SK-N-SH treated with all-trans-retinoic acid at 6 μM for 48 hours (cell line): ENCODE results near the gene NDC80.

Experiments
- ARNTL ChIP-seq: fragments of 450-650 bp; formaldehyde crosslinking; IDR thresholded peaks from 2 replicates; pipeline ENCODE4 v1.5.0; 2020; ENCODE audit warnings: low read depth, mild to moderate bottlenecking, moderate library complexity, borderline replicate concordance
- BACH2 ChIP-seq: fragments of 250-450 bp; sonication (Bioruptor Pico); IDR thresholded peaks from 2 replicates; pipeline ENCODE4 v1.9.0; 2021; ENCODE audit warnings: mild to moderate bottlenecking, borderline replicate concordance
- CSRNP3 ChIP-seq: fragments of 250-450 bp; sonication (Bioruptor Pico); IDR thresholded peaks from 2 replicates; pipeline ENCODE4 v1.5.1; 2021; ENCODE audit warnings: mild to moderate bottlenecking, moderate library complexity
- PPARA ChIP-seq: fragments of 250-450 bp; sonication (Bioruptor Pico); IDR thresholded peaks from 2 replicates; pipeline ENCODE4 v1.5.0; 2020; ENCODE audit warnings: mild to moderate bottlenecking, borderline replicate concordance
- RARB ChIP-seq: fragments of 250-450 bp; sonication (Bioruptor Pico); IDR thresholded peaks from 2 replicates; pipeline ENCODE4 v1.8.0; 2021; ENCODE audit warnings: mild to moderate bottlenecking, moderate library complexity
- SNAI2 ChIP-seq: fragments of 250-450 bp; sonication (Bioruptor Pico); IDR thresholded peaks from 2 replicates; pipeline ENCODE4 v1.5.0; 2020; ENCODE audit warnings: mild to moderate bottlenecking, moderate library complexity
- TOX ChIP-seq: fragments of 250-450 bp; sonication (Bioruptor Pico); IDR thresholded peaks from 2 replicates; pipeline ENCODE4 v1.8.0; 2021; ENCODE audit warnings: mild to moderate bottlenecking, moderate library complexity, borderline replicate concordance
- ZFP3 ChIP-seq: fragments of 250-450 bp; sonication (Bioruptor Pico); IDR thresholded peaks from 2 replicates; pipeline ENCODE4 v1.5.0; 2020; ENCODE audit warnings: mild to moderate bottlenecking, moderate library complexity
- ZNF70 ChIP-seq: fragments of 450-650 bp; formaldehyde crosslinking; IDR thresholded peaks from 2 replicates; pipeline ENCODE4 v1.5.0; 2020; ENCODE audit warnings: mild to moderate bottlenecking, moderate library complexity
- ZNF8 ChIP-seq: fragments of 450-650 bp; formaldehyde crosslinking; IDR thresholded peaks from 2 replicates; pipeline ENCODE4 v1.5.0; 2020; ENCODE audit warnings: mild to moderate bottlenecking, moderate library complexity
- TF ChIP-seq, protein P1 (sequence below): fragments of 250-450 bp; sonication (Bioruptor Pico); IDR thresholded peaks from 2 replicates; pipeline ENCODE4 v1.8.0; 2021; ENCODE audit warnings: low read depth, mild to moderate bottlenecking, moderate library complexity, borderline replicate concordance
- TF ChIP-seq, protein P2 (sequence below): fragments of 250-450 bp; sonication (Bioruptor Pico); IDR thresholded peaks from 2 replicates; pipeline ENCODE4 v1.8.0; 2020; ENCODE audit warnings: mild to moderate bottlenecking, moderate library complexity, borderline replicate concordance
- TF ChIP-seq, protein P3 (sequence below): fragments of 250-450 bp; sonication (Bioruptor Pico); IDR thresholded peaks from 2 replicates; pipeline ENCODE4 v1.5.1; 2020; ENCODE audit warnings: low read depth, mild to moderate bottlenecking, moderate library complexity

DNA sequence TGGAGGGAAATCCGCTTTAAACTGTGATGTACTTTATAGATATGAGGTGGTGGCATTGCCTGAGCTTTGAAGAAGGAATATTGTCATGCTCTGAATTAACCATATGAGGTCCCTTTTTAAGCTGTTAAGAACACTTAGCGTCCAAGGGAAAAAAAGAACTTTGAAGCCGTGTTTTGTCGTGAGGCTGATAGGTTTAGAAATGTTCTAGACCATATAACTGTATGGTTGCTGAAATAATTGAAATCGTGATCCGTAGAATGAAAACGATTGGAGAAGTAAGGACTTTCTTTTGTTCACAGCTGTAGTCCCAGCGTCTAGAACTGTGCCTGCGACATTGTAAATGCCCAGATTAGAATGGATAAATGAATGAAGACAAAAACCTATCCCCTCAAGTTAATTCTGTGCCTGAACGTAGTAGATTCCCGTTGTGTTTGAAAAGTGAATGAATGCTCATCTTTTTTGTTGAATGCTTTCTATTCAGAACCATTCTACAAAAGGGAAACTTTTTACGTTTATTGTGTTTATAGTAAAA is 85.7 kb downstream of the NDC80 start:
- TF ChIP-seq BACH2 (CRISPR knock-in tag) (no peak), TOX (CRISPR knock-in tag) (no peak), RARB (CRISPR knock-in tag) (no peak), ARNTL (CRISPR knock-in tag) (no peak), PPARA (CRISPR knock-in tag) (no peak), SNAI2 (CRISPR knock-in tag) (no peak), ZNF8 (CRISPR knock-in tag) (no peak), CSRNP3 (CRISPR knock-in tag) (no peak), ZNF70 (CRISPR knock-in tag) (peak; percentile 56; the same call in 1 of the 2 replicates), ZFP3 (CRISPR knock-in tag) (no peak)
- TF ChIP-seq, protein P1, sequence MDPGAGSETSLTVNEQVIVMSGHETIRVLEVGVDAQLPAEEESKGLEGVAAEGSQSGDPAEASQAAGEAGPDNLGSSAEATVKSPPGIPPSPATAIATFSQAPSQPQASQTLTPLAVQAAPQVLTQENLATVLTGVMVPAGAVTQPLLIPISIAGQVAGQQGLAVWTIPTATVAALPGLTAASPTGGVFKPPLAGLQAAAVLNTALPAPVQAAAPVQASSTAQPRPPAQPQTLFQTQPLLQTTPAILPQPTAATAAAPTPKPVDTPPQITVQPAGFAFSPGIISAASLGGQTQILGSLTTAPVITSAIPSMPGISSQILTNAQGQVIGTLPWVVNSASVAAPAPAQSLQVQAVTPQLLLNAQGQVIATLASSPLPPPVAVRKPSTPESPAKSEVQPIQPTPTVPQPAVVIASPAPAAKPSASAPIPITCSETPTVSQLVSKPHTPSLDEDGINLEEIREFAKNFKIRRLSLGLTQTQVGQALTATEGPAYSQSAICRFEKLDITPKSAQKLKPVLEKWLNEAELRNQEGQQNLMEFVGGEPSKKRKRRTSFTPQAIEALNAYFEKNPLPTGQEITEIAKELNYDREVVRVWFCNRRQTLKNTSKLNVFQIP = no peak
- TF ChIP-seq, protein P2, sequence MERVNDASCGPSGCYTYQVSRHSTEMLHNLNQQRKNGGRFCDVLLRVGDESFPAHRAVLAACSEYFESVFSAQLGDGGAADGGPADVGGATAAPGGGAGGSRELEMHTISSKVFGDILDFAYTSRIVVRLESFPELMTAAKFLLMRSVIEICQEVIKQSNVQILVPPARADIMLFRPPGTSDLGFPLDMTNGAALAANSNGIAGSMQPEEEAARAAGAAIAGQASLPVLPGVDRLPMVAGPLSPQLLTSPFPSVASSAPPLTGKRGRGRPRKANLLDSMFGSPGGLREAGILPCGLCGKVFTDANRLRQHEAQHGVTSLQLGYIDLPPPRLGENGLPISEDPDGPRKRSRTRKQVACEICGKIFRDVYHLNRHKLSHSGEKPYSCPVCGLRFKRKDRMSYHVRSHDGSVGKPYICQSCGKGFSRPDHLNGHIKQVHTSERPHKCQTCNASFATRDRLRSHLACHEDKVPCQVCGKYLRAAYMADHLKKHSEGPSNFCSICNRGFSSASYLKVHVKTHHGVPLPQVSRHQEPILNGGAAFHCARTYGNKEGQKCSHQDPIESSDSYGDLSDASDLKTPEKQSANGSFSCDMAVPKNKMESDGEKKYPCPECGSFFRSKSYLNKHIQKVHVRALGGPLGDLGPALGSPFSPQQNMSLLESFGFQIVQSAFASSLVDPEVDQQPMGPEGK = no peak
- TF ChIP-seq, protein P3, sequence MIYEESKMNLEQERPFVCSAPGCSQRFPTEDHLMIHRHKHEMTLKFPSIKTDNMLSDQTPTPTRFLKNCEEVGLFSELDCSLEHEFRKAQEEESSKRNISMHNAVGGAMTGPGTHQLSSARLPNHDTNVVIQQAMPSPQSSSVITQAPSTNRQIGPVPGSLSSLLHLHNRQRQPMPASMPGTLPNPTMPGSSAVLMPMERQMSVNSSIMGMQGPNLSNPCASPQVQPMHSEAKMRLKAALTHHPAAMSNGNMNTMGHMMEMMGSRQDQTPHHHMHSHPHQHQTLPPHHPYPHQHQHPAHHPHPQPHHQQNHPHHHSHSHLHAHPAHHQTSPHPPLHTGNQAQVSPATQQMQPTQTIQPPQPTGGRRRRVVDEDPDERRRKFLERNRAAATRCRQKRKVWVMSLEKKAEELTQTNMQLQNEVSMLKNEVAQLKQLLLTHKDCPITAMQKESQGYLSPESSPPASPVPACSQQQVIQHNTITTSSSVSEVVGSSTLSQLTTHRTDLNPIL (CRISPR knock-in tag) = no peak
